ENCODE results near the gene ZBTB7C.

ZBTB7C gene

GRCh38 chr18:48206887-48207286, 202.3 kb downstream of the ZBTB7C start:
- DNase-seq: no peak

- DNase-seq: no peak
Observed at GRCh38 chr18:48203961-48204666, 205.1 kb downstream of the ZBTB7C start.

- DNase-seq: no peak
Observed at GRCh38 chr18:48203288-48203945, 205.8 kb downstream of the ZBTB7C start.

GRCh38 chr18:48202350-48203260, 206.6 kb downstream of the ZBTB7C start:
- DNase-seq: no peak

- no peak for DNase-seq
Observed at GRCh38 chr18:48202006-48202348, 207.2 kb downstream of the ZBTB7C start.

GRCh38 chr18:48201337-48202005, 207.7 kb downstream of the ZBTB7C start:
- DNase-seq: no peak

GRCh38 chr18:48200631-48201336, 208.4 kb downstream of the ZBTB7C start:
- no peak for DNase-seq

GRCh38 chr18:48199399-48199798, 209.8 kb downstream of the ZBTB7C start:
- DNase-seq: no peak

- DNase-seq: no peak
Observed at GRCh38 chr18:48197819-48198218, 211.4 kb downstream of the ZBTB7C start.

- no peak for DNase-seq
Observed at GRCh38 chr18:48195787-48196186, 213.4 kb downstream of the ZBTB7C start.

GRCh38 chr18:48194591-48195181, 214.5 kb downstream of the ZBTB7C start:
- no peak for DNase-seq

GRCh38 chr18:48193521-48194492, 215.4 kb downstream of the ZBTB7C start:
- no peak for DNase-seq

- DNase-seq: no peak
Observed at GRCh38 chr18:48192542-48192941, 216.6 kb downstream of the ZBTB7C start.

GRCh38 chr18:48191494-48191893, 217.7 kb downstream of the ZBTB7C start:
- no peak for DNase-seq

GRCh38 chr18:48190994-48191393, 218.2 kb downstream of the ZBTB7C start:
- no peak for DNase-seq

GRCh38 chr18:48188609-48189008, 220.6 kb downstream of the ZBTB7C start:
- DNase-seq: no peak

GRCh38 chr18:48186861-48187260, 222.3 kb downstream of the ZBTB7C start:
- DNase-seq: no peak

GRCh38 chr18:48186131-48186766, 222.9 kb downstream of the ZBTB7C start:
- DNase-seq: no peak

GRCh38 chr18:48184118-48184517, 225.1 kb downstream of the ZBTB7C start:
- no peak for DNase-seq

- no peak for DNase-seq
Observed at GRCh38 chr18:48183613-48184012, 225.6 kb downstream of the ZBTB7C start.
